GM18870 (cell line): ENCODE measurements around the gene P4HA2.
A peak's percentile ranks its signal among the peaks of the same experiment; 100 is the strongest.
"Not testable (repeated sequence)": the region's sequence is repeated elsewhere in the genome, so short reads cannot be mapped to it uniquely, and the experiment has no call there.

Experiments
- ATAC-seq: cut with Tn5 transposase; IDR thresholded peaks from one replicate; pipeline ENCODE4 v1.9.1; 2021; ENCODE audit warnings: moderate library complexity; ENCODE audit not compliant: unreplicated experiment

P4HA2 gene

DNA sequence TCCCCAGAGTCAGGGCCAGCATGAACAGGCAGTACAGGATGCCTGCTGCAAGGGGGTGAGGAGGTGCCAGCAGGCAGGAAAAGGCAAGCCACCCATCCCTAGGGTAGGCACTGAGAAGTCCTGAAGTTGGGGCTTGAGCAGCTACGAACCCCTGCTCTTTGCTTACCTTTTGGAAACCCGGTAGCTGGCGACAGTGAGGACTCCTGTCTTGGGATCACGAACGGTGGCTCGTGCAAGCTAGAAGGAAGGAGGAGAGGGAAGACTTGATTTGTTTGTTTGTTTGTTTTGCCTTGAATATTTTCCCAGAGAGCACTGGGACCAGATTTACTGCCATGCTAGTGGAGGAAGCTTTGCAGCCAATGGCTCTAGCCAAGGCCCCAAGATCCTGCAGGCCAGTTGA is 23.7 kb downstream of the P4HA2 start:
- no peak for ATAC-seq

DNA sequence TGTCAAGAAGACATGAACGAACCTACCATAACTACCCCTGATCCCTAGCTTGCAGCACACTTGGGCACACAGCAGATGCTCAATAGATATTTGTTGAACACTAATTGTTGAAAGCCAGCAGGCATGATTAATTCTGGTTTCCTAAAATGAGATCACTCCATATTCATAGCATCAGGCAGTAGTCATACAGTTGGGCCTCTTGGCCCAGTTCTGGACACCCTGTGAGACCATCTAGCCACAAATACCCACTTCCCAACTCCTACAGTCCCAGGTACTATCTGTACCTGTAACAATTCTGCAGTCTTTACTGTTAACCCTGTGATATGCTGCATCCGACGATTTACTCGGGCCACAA is 24.2 kb downstream of the P4HA2 start:
- no peak for ATAC-seq

DNA sequence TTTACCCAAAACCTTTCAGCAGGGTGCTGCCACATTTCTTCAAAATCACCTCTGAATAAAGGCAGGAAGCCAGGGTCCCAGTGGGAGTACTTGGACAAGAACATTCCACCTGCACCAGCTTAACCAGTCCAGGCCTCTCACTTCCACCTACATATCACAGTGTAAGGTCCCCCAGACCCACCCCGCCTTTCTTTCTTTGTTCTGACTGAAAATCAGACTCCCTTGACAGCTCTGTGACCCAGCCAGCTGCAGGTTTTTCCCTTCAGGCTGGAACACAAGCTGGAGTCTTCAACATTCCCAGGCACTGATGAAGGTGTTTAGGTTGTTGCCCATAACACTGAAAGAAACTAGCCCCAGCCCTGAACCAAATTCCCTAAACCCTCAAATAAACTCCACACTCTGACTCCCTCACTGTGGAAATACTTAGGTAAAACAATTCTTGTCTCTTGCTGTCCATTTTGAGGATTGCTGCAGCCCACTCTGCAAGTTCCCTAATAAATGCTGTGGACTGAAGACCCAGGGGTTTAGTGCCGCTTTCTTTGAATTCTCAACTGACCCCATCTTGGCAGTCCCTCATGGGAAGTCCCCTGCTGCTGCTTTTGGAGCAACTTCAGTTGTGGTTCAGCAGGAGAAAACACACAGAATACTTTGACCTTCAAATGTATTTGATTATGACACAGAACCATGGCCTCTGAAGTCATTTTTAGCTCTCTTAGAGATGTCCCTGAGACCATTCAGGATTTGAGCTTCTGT is 24.8 kb downstream of the P4HA2 start:
- ATAC-seq, result no peak

DNA sequence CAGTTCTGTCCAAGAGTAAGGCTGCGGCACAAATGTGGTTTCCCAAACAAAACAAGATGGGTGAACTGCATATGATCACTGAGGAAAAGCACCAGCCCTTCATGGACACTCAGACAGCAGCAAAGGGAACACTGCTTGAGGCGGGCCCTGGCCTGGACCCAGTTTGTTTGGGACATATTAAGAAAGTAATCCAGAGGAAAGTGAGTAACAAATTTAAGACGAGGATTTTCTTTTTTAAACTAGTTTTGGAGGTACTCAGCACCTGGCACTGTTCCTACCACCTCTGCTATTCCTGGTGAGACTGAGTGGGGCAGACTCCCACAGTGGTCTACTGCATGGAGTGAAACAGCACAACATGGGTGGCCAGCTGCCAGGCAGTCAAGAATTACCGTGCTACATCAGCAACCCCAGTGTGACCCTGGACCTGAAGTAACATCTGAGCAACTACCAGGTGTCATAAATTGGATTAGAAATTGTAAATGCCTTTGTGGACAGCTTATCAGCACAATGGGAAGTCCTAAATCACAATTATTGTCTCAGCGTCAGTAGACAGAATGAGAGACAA is 28.5 kb downstream of the P4HA2 start:
- no peak for ATAC-seq

DNA sequence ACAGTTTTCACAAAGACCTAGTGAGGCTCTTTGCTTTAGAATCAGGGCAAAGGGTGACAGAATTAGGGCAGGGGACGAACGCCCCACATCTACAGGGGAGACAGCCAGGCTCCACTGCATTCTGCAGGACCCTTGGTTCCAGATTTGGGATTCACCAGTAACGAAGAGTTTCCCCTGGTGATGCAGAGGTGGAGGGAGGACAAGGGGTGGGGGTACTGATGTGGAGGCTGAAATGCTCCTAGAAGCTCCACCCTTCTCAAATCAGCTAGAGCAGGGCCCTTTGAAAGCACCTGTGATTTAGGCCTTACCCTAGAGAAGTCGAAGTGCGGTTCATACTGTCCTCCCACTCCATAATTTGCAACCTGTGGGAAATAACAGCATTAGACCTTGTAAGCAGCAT is 29.1 kb downstream of the P4HA2 start:
- ATAC-seq, result no peak

DNA sequence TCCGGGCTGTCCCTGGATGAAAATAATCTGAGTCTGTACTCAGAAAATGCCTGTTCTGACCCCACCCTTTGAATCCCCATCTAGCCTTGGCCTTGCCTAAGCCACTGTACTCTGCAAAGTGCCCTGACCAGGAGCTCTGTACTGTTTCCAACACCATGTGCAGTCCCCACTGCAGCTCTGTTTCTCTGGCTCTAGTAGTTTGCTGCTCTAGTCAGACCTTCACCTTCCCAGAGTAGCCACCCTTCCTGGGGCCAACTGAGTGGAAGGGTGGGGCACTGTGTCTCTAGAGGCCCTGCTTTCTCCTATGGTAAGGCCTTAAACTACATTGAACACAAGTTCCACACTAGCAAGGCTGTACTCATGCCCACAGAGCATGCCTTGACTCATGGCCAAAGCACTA is 31.9 kb downstream of the P4HA2 start:
- ATAC-seq, result no peak

DNA sequence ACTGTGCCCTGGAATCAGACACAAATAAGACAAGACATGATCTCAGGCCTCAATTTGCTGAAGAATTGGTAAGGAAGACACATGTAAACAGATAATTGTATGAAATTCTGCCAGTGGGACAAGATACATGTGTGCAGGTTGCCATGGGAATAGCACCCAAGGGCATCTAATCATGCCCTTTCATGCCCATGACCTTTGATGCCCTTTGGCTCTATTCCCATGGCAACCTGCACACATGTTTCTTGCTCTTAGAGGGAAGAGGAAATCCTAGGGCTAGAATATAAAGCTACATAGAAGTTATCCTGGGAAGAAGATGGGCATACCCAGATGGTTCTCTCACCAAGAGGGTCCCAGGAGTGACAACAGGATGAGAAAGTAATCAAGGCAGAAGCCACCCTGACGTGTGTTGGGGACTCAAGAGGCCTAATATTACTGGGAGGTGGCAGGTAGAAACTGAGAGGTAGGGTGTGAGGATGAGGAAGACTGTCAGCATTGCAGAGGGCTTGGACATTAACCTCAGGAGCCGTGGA is 34.4 kb downstream of the P4HA2 start:
- ATAC-seq, result no peak

DNA sequence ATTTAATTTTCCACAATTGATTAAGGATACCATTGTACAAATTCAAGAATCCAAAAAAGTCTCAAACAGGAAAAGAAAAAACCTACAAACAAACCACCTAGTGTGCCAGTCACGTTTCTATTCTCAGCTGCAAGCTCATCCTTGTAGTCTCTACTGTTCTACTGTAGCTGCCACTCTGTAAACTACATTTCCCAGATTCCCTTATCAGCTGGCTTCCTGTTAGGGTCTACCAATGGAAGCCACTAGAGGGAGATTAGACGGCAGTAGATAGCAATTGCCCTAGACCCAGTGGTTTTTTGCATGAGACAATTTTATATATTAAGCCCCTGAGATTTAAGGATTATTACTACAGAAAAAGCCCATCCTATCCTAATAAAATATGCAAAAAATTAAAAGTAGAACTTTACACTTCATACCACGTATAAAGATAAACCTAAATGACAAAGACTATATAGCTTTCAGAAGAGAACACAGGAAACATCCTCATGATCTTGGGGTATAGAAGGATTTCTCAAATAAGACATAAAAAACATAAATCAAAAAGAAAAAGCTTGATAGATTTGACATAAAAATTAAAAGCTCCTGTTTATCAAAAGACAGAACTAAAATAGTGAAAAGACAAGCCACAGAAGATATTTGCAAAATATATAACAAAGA is 37.4 kb downstream of the P4HA2 start:
- ATAC-seq, result peak; percentile 80

DNA sequence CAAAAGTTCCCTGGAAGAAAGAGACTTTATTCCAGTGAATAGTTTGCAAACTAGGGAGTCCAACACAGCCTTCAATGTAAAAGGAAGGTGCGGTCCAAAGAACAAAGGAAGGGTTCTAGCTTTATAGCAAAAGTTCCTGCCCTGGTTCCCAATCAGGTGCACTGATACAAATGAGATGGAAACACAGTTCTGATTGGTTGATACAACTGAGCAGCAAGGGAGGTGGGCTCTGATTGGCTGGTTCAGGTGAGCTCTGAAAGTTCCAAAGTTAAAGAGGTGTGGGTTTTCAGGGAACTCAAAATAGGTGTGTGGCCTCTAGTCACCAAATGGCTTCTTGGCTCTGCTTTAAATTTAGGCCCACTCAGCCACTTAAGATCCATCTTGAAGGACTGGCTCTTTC is 43.1 kb downstream of the P4HA2 start:
- no peak for ATAC-seq

DNA sequence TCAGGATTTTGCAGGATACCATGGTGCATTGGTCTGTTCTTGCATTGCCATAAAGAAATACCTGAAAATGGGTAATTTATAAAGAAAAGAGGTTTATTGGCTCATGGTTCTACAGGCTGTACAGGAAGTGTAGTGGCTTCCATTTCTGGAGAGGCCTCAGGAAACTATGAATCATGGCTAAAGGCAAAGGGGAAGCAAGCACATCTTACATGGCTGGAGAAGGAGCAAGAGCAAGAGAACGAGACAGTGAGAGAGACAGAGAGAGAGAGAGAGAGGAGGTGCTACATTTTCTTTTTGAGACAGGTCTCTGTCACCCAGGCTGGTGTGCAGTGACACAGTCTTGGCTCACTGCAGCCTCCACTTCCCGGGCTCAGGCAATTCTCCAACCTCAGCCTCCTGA is 43.9 kb downstream of the P4HA2 start:
- ATAC-seq, result no peak

DNA sequence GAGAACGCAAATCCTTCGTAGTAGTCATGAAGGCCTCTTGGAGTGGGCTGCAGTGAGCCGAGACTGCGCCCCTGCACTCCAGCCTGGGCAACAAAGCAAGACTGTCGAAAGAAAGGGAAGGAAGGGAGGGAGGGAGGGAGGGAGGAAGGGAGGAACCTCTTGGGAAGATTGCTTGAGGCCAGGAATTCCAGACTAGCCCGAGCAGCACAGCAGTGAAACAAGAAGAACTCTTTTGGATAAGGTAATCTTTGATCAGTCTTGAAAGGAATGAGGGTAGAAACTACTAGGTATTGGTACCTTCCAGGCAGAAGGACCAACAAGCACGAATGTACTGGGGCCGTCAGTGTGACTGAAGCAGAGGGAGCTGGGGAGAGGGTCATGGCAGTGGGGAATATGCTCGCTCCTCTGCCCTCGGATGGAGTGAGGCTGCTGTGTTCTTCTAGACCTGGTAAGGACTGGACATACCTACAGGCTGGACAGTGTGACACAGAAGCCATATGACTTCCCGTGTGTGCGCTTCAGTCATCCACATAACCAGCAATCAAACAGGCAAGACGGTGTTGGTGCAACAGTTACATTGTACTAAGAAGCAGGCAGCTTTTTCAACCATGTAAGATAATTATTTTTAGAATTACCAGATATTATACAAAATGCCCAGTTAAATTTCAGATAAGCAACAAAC is 45.2 kb downstream of the P4HA2 start:
- ATAC-seq, result no peak

DNA sequence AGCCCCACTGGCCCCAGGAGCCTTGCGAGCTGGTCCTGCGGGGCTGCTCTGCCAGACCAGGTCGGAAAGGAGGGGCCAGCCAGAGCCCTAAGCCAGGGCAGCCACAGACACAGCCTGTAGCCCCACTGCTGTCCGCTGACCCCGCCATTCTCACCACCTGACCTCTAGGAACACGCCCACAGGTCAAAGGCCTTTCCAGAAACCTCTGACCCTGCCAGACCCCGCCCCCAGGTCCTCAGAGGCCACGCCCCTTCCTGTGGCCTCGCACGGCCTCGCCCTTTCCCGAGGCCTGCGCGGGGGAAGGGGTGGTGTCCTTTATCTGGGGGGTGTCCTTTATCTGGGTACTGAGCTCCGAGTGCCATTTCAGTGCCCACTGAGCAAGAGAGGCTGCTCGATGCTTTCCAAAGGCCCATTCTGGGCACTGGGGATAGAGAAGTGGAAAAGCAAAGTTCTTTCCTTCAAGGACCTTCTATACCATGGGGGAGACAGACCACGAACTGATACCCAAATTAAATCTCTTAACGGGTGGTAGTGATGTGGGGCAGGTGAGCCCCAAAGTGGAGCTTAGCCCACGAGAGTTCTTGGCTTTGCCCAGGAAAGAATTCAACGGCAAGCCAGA is 46.5 kb downstream of the P4HA2 start:
- no peak for ATAC-seq

DNA sequence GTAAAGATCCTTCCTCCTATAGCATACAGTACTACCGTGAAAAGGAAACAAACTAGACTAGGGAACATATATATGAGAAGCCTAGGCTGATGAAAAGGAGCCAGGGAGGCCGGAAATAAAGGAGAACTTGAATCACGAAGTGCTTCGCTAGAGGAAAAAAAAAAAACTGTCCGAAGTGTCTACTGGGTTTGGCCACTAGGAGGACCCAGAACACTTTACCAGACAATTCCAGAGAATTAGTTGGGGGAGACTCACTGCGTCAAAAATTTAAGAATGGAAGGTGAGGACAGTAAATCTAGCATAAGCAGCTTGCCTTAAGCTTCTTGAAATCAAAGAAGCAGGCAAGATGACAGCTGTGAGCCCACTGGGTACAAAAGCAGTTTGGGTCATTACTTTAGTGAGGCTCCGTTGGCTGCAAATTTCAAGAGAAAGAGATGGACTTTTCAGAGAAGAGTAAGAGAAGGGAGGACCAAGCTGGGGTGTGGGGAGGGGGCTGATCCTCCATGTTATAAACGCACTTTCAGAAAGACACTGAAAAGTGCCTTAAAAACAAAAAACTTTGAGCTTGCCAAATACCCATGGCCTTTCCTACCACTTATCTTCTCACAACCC is 47.4 kb downstream of the P4HA2 start:
- ATAC-seq, result no peak

DNA sequence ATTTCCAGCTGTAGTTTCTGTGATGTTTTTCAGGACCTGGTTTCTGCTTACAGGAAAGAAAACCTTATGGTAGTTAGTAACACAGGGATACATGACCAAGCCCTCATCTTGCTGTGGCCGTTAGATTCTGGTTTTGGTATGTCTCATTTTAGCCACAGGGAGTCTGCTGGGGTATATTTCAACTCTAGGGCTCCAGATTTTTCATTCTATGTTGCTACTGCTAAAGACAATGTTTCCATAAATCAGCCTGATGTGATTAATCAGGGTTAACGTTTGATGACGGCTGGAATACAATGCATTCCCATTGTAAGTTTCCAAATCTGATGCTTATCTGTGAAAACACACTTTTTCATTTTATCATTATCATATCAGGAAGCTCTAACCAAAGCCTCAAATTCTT is 48.2 kb downstream of the P4HA2 start:
- ATAC-seq, result no peak

DNA sequence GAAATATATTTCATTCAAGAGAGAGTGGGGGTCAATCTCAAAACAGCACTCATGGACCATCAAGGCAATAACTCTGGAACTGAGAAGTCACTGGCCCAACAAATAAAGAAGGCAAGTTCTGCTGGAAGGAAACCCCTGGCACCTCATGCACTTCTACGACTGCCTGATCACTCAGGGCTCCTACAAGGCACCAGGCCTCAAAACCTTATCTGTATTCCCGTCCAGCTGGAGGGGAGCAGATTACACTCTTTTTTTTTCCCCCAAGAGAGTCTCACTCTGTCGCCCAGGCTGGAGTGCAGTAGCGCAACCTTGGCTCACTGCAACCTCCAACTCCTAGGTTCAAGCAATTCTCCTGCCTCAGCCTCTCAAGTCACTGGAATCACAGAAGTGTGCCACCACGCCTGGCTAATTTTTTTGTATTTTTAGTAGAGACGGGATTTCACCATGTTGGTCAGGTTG is 49.9 kb downstream of the P4HA2 start:
- no peak for ATAC-seq

DNA sequence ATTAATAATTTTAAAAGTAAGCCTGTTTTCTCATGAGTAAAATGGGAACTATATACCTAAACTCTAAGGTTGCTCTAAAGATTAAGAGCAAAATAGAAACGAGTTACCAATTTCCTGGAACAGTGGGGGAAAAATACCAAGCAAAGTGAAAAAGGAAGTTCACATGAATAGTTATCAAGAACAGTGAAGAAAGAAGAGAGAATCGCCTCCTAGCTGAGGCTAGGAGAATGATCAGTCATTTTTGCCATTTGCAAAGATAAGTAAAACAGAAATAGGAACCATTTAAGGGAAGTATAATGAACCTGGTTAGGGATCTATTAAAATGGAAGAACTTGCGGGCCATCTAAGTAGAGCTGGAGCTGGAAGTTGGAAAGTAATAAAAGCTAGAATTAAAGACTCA is 50.7 kb downstream of the P4HA2 start:
- ATAC-seq, result peak; percentile 52

DNA sequence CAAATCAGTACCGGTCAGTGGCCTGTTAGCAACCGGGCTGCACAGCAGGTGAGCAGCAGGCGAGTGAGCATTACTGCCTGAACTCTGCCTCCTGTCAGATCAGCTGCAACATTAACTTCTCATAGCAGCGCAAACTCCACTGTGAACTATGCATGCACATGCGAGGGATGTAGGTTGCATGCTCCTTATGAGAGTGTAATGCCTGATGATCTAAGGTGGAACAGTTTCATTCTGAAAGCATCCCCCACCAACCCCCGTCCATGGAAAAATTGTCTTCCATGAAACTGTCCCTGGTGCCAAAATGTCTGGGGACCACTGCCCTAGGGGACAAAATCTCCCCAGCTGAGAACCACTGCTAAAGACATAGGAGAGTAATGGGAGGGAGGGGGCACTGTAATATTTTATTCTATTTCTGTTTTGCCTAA is 51.1 kb downstream of the P4HA2 start:
- no peak for ATAC-seq

DNA sequence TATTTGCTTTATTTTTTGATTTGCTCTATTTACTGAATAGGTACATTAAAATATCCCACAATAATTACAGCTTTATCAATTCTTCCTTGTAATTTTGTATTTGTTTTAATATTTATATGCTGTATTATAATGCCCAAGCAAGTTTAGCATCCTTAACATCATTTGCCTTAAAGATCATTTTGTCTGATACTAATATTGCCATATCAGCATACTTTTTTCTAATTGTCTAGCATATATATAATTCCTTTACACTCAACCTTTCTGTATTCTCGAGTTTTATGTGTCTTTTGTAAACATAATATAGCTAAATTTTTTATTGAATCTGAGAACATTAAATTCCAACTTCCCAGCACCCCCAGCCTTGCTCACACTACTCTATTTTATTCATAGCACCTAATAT is 64.7 kb downstream of the P4HA2 start:
- ATAC-seq, result no peak

DNA sequence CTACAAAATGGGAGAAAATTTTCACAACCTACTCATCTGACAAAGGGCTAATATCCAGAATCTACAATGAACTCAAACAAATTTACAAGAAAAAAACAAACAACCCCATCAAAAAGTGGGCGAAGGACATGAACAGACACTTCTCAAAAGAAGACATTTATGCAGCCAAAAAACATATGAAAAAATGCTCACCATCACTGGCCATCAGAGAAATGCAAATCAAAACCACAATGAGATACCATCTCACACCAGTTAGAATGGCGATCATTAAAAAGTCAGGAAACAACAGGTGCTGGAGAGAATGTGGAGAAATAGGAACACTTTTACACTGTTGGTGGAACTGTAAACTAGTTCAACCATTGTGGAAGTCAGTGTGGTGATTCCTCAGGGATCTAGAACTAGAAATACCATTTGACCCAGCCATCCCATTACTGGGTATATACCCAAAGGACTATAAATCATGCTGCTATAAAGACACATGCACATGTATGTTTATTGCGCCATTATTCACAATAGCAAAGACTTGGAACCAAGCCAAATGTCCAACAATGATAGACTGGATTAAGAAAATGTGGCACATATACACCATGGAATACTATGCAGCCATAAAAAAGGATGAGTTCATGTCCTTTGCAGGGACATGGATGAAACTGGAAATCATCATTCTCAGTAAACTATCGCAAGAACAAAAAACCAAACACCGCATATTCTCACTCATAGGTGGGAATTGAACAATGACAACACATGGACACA is 65.9 kb downstream of the P4HA2 start:
- not testable (repeated sequence) for ATAC-seq

DNA sequence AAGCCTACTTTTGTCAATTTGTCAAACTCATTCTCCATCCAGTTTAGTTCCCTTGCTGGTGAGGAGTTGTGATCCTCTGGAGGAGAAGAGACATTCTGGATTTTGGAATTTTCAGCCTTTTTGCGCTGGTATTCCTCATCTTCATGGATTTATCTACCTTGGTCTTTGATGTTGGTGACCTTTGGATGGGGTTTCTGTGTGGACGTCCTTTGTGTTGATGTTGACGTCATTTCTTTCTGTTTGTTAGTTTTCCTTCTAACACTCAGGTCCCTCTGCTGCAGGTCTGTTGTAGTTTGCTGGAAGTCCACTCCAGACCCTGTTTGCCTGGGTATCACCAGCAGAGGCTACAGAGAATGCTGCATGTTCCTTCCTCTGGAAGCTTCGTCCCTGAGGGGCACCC is 71.2 kb downstream of the P4HA2 start:
- no peak for ATAC-seq
